A549 (cell line): ENCODE measurements around the gene LHX2. TPM values are rescaled to one million over a fixed set of nuclear protein-coding genes. Genes with fewer than 3 reads are reported as not detected.

Experiments
- ATAC-seq, 2 experiments: fragments of 200-7000 bp in 1 of 2; fragments of >200 bp in 1 of 2; cut with Nextera tagmentation in 1 of 2; cut with Tn5 transposase in 1 of 2; 3 replicates each; pipeline versions ENCODE4 v1.8.0 to v1.9.1; 2018 to 2020; ENCODE audit warnings: mild to moderate bottlenecking in 1 of 2, moderate library complexity in 1 of 2
- CTCF ChIA-PET: fragments of 300-600 bp; sonication (Branson Sonifier 250); formaldehyde crosslinking; extraction: SDS; loops from one replicate; lab custom pipeline; 2021; ENCODE audit warnings: antibody characterized with exemption, inconsistent platforms; lab: Yijun Ruan, JAX
- POLR2A ChIA-PET: fragments of 350-600 bp; formaldehyde crosslinking; extraction: SDS; loops from one replicate; lab custom pipeline; 2021; ENCODE audit warnings: antibody characterized with exemption, inconsistent platforms; lab: Yijun Ruan, JAX
- DNase-seq, 2 experiments: peaks; one replicate each; pipeline versions ENCODE4 v3.0.0 to v3.0.0-alpha.2; 2011 to 2016; ENCODE audit warnings: low read depth in 1 of 2, low spot score in 1 of 2
- FAIRE-seq: peaks from 2 replicates; lab custom pipeline; 2011; peaks lifted over from hg19 to GRCh38; lab: Jason Lieb, UNC
- H3K27ac ChIP-seq, 2 experiments: fragments of >200 bp; sonication (Bioruptor Twin); formaldehyde crosslinking; 3 replicates each; pipeline ENCODE4 v1.5.1; 2016 to 2017
- H3K4me1 ChIP-seq: fragments of >200 bp; sonication (Bioruptor Twin); formaldehyde crosslinking; 3 replicates; pipeline ENCODE4 v1.6.1; 2016
- H3K4me2 ChIP-seq: fragments of >200 bp; sonication (Bioruptor Twin); formaldehyde crosslinking; 3 replicates; pipeline ENCODE4 v1.6.1; 2016
- H3K4me3 ChIP-seq: fragments of >200 bp; sonication (Bioruptor Twin); formaldehyde crosslinking; 3 replicates; pipeline ENCODE4 v1.5.1; 2016
- H3K9me3 ChIP-seq: fragments of >200 bp; sonication (Bioruptor Twin); formaldehyde crosslinking; 3 replicates; pipeline ENCODE4 v1.6.1; 2016
- BCL3 ChIP-seq: fragments of >200 bp; sonication (Bioruptor Twin); formaldehyde crosslinking; IDR thresholded peaks from 3 replicates; pipeline ENCODE4 v1.6.1; 2016
- CBX8 ChIP-seq: fragments of 200-600 bp; sonication (generic); IDR thresholded peaks from 2 replicates; pipeline ENCODE4 v1.6.1; 2016
- CHD2 ChIP-seq: fragments of 150-350 bp; IDR thresholded peaks from 2 replicates; pipeline ENCODE4 v1.6.1; 2014; ENCODE audit warnings: low read length; ENCODE audit not compliant: partially characterized antibody
- CTCF ChIP-seq: fragments of >200 bp; sonication (Bioruptor Twin); formaldehyde crosslinking; IDR thresholded peaks from 3 replicates; pipeline ENCODE4 v1.5.1; 2016
- EHF ChIP-seq: fragments of 250-450 bp; sonication (Bioruptor Pico); IDR thresholded peaks from 2 replicates; pipeline ENCODE4 v1.5.0; 2020; ENCODE audit warnings: mild to moderate bottlenecking
- FOSB ChIP-seq: fragments of 250-450 bp; sonication (Bioruptor Pico); IDR thresholded peaks from 2 replicates; pipeline ENCODE4 v1.5.0; 2020; ENCODE audit warnings: mild to moderate bottlenecking, moderate library complexity
- FOSL2 ChIP-seq, 2 experiments: fragments of 450-650 bp in 1 of 2; fragments of >200 bp in 1 of 2; sonication (Bioruptor Twin) in 1 of 2; formaldehyde crosslinking; IDR thresholded peaks; 2 replicates each; pipeline versions ENCODE4 v1.5.0 to v1.6.1; 2016 to 2020; ENCODE audit warnings: mild to moderate bottlenecking in 1 of 2, moderate library complexity in 1 of 2
- HDAC2 ChIP-seq: fragments of 200-600 bp; sonication (generic); IDR thresholded peaks from 2 replicates; pipeline ENCODE4 v1.6.1; 2016
- HOXA7 ChIP-seq: fragments of 250-450 bp; sonication (Bioruptor Pico); IDR thresholded peaks from 2 replicates; pipeline ENCODE4 v1.5.0; 2020; ENCODE audit warnings: mild to moderate bottlenecking, moderate library complexity
- KDM1A ChIP-seq: fragments of 200-600 bp; sonication (generic); IDR thresholded peaks from 2 replicates; pipeline ENCODE4 v1.6.1; 2016; ENCODE audit warnings: low read depth, mild to moderate bottlenecking
- NFE2L2 ChIP-seq: fragments of 150-350 bp; conservative IDR thresholded peaks from 2 replicates; pipeline ENCODE4 v1.6.1; 2014; ENCODE audit warnings: low read length
- NR3C1 ChIP-seq: fragments of >200 bp; sonication (Bioruptor Twin); formaldehyde crosslinking; IDR thresholded peaks from 3 replicates; pipeline ENCODE4 v1.6.1; 2017
- PBX3 ChIP-seq: IDR thresholded peaks from 2 replicates; pipeline ENCODE4 v1.6.1; 2012
- RAD21 ChIP-seq, 2 experiments: fragments of >200 bp in 1 of 2; sonication (Bioruptor Twin) in 1 of 2; formaldehyde crosslinking in 1 of 2; IDR thresholded peaks in 1 of 2; conservative IDR thresholded peaks in 1 of 2; 2 replicates in 1 of 2; 3 replicates in 1 of 2; pipeline ENCODE4 v1.6.1; 2012 to 2018; ENCODE audit warnings: inconsistent platforms in 1 of 2
- RARB ChIP-seq: fragments of 250-450 bp; sonication (Bioruptor Pico); IDR thresholded peaks from 2 replicates; pipeline ENCODE4 v1.8.0; 2021; ENCODE audit warnings: mild to moderate bottlenecking, moderate library complexity
- REST ChIP-seq: fragments of 200-600 bp; sonication (generic); IDR thresholded peaks from 2 replicates; pipeline ENCODE4 v1.6.1; 2016; ENCODE audit warnings: antibody characterized with exemption, mild to moderate bottlenecking, moderate library complexity
- RFX5 ChIP-seq: fragments of 450-650 bp; IDR thresholded peaks from 2 replicates; pipeline ENCODE4 v1.7.1; 2014; ENCODE audit warnings: antibody characterized with exemption, mild to moderate bottlenecking, moderate library complexity
- SMC3 ChIP-seq: fragments of >200 bp; sonication (Bioruptor Twin); formaldehyde crosslinking; IDR thresholded peaks from 3 replicates; pipeline ENCODE4 v1.6.1; 2018; ENCODE audit warnings: inconsistent platforms
- TFCP2L1 ChIP-seq: fragments of 250-450 bp; sonication (Bioruptor Pico); IDR thresholded peaks from 2 replicates; pipeline ENCODE4 v1.5.0; 2021; ENCODE audit warnings: mild to moderate bottlenecking
- TP53 ChIP-seq: fragments of 250-450 bp; sonication (Bioruptor Pico); IDR thresholded peaks from 2 replicates; pipeline ENCODE4 v1.5.0; 2021; ENCODE audit warnings: mild to moderate bottlenecking, moderate library complexity
- ZFP36 ChIP-seq: fragments of 450-650 bp; IDR thresholded peaks from 2 replicates; pipeline ENCODE4 v1.6.1; 2014; ENCODE audit warnings: borderline replicate concordance; ENCODE audit not compliant: partially characterized antibody
- ZNF302 ChIP-seq: fragments of 250-450 bp; sonication (Bioruptor Pico); IDR thresholded peaks from 2 replicates; pipeline ENCODE4 v1.9.0; 2021; ENCODE audit warnings: inconsistent platforms, mild to moderate bottlenecking, moderate library complexity
- WGBS: methylation state at CpG from one replicate; pipeline ENCODE4 v1.1.6; 2017; ENCODE audit errors: missing lambda C conversion rate; 5-methylcytosine and 5-hydroxymethylcytosine counted together
- polyA plus RNA-seq, 4 experiments: library from polyadenylated mRNA; depleted of rRNA in 3 of 4; stranded (reverse); fragments of >200 nt; fragmentation: RNase III in 1 of 4; extraction: RNeasy Plus Mini Kit Qiagen cat#74134 plus additional on column Dnase treatment in 1 of 4; gene quantifications; 2 replicates in 3 of 4; 3 replicates in 1 of 4; pipeline ENCODE4 v1.2.3, GENCODE V29; 2011 to 2017

The LHX2 gene
- polyA plus RNA-seq, 2 of the 4 experiments (the other 2 are of a cell fraction), result 2.4 to 4.4 TPM

- no peak overlapping the region for H3K27ac ChIP-seq
These were observed 2.8 kb downstream of the LHX2 start for GRCh38 chr9:124014211-124014955.

GRCh38 chr9:124014956-124015660 lies 3.5 kb downstream of the LHX2 start:
- Histone ChIP-seq H3K27ac (no peak overlapping the region), H3K9me3 (no peaks in the 10 kb centered on the region), H3K4me1 (peaks cover 10% of the 10 kb centered on the region), H3K4me2 (no peak overlapping the region), H3K4me3 (no peak overlapping the region)
- ATAC-seq (no peak), DNase-seq (no peak), FAIRE-seq (no peak)
- ChIA-PET CTCF (no interaction called here), POLR2A (no interaction called here)
- TF ChIP-seq EHF, result no peak
- no peak for TF ChIP-seq ZFP36
- TF ChIP-seq RARB (CRISPR knock-in tag), result no peak
- TF ChIP-seq KDM1A, result no peak
- no peak for TF ChIP-seq REST
- no peak for TF ChIP-seq CTCF
- TF ChIP-seq TFCP2L1 (CRISPR knock-in tag), result no peak
- TF ChIP-seq CBX8, result no peak
- TF ChIP-seq BCL3, result no peak
- no peak for TF ChIP-seq SMC3
- TF ChIP-seq RAD21 (conservative IDR thresholded peaks at IDR 0.05 in 1 of 2, IDR thresholded peaks at IDR 0.05 in 1 of 2), result no peak
- no peak for TF ChIP-seq TP53 (CRISPR knock-in tag)
- TF ChIP-seq FOSL2 (IDR thresholded peaks at IDR 0.05), result no peak
- no peak for TF ChIP-seq FOSL2 (CRISPR knock-in tag; IDR thresholded peaks at IDR 0.05)
- no peak for TF ChIP-seq CHD2
- no peak for TF ChIP-seq RFX5
- TF ChIP-seq NFE2L2, result no peak
- no peak for TF ChIP-seq FOSB (CRISPR knock-in tag)
- 91% methylated on average over 43 of the region's 57 CpGs for WGBS

More at GRCh38 chr9:124014211-124014955, 2.8 kb downstream of the LHX2 start:
- TF ChIP-seq PBX3 (no peak), RFX5 (no peak), CBX8 (no peak), ZNF302 (CRISPR knock-in tag) (no peak), HOXA7 (CRISPR knock-in tag) (no peak), HDAC2 (no peak), NR3C1 (no peak)
- no peaks in the 10 kb centered on the region for H3K9me3 ChIP-seq
- ChIA-PET POLR2A (no interaction called here), CTCF (no interaction called here)
- H3K4me2 ChIP-seq, result no peak overlapping the region
- no peak overlapping the region for H3K4me3 ChIP-seq
- FAIRE-seq (no peak), DNase-seq (no peak), ATAC-seq (no peak)
- 83% methylated on average over 8 of the region's 8 CpGs for WGBS
- peaks cover 10% of the 10 kb centered on the region for H3K4me1 ChIP-seq
